HL-60 (cell line): ENCODE results near the gene SPIN1.

Experiments
- GABPA ChIP-seq: IDR thresholded peaks from 2 replicates; pipeline ENCODE4 v1.6.1; 2012; ENCODE audit warnings: low read depth
- TF ChIP-seq, protein P1 (sequence below): IDR thresholded peaks from one replicate; pipeline ENCODE4 v1.5.1; 2011; ENCODE audit warnings: low read length, control low read depth, inconsistent platforms; ENCODE audit not compliant: insufficient read depth

DNA sequence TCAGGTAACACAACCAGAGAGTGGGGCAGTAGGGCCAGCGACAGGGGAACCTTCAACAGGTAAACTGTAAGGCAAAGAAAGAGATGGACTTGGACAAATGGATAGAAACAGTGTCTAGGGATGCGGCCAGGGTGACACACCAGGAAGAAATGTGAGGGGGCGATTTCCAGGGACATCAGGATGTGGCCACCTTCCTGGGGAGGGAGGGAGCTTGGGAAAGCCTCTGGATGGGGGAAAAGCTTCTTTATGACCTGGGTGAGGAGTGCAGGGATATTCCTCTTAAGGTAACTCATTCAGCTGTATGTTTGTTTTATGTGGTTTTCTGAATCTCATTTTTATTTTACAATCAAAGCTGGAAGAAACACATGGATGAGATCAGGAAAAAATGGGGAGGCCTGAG, 134.8 kb downstream of the SPIN1 start:
- TF ChIP-seq GABPA = no peak
- TF ChIP-seq, protein P1, sequence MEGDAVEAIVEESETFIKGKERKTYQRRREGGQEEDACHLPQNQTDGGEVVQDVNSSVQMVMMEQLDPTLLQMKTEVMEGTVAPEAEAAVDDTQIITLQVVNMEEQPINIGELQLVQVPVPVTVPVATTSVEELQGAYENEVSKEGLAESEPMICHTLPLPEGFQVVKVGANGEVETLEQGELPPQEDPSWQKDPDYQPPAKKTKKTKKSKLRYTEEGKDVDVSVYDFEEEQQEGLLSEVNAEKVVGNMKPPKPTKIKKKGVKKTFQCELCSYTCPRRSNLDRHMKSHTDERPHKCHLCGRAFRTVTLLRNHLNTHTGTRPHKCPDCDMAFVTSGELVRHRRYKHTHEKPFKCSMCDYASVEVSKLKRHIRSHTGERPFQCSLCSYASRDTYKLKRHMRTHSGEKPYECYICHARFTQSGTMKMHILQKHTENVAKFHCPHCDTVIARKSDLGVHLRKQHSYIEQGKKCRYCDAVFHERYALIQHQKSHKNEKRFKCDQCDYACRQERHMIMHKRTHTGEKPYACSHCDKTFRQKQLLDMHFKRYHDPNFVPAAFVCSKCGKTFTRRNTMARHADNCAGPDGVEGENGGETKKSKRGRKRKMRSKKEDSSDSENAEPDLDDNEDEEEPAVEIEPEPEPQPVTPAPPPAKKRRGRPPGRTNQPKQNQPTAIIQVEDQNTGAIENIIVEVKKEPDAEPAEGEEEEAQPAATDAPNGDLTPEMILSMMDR = no peak
